Right lobe of liver (tissue), 4 donors: ENCODE results near the gene PRKCD.

Source experiments
- CTCF ChIP-seq, 4 donors: fragments of 200-600 bp in 3 of 4; fragments of 450-650 bp in 1 of 4; IDR thresholded peaks; one replicate each; pipeline versions ENCODE4 v1.5.1 to v1.8.0; 2016 to 2022; ENCODE audit warnings: antibody characterized with exemption in 4 of 4, mild to moderate bottlenecking in 2 of 4
- POLR2A ChIP-seq: fragments of 450-650 bp; IDR thresholded peaks from one replicate; pipeline ENCODE4 v1.6.1; 2017; ENCODE audit warnings: antibody characterized with exemption, mild to moderate bottlenecking
- donor health status: DM: no; HTN: no; CAD: no.
- donor health status: DM: no; HTN: no; CAD: no.
- donor health status: DM: no; HTN: yes; CAD: no.

DNA sequence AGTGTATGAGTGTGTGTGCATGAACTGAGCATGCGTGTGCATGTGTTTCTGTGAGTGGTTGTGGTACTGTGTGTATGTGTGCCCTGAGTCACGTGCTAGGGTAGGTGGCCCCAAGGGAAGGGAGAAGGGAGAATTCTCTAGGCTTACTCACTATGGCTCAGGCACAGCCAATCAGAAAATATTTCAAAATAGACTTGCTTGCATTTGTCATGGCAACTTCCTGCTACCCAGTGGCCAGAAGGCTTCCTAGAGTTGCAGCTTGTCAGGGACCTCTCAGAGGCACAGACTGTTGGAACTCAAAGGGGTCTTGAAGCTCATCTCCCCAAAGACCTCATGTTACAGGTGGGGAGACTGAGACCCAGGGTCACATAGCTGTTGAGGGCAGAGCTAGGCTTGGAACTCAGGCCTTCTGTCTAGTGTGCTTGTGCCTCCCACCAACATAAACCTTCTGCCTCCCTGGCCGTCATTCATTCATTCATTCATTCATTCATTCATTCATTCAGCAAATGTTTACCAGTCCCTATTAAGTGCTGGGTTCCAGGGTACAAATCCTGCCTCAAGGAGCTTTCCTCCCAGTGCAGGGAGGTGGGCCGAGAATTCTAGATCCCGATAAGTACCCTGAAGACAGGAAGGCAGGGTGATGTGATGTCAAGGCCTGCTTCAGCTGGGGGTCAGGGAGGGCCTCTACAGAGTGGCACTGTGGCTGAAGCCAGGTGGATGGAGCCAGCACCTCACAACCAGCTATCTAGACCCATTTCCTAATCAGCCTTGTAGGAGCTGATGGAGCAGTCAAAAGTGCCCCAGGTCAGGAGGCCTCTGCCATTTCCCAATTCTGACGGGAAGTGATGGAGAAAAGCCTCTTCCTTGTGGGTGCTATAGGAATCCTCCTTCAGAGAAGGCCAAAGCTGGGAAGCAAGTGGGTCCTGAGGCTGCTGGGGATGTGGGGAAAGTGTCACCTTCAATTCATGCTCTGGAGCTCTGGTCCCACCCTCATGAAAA, 19.9 kb upstream of the PRKCD start:
- TF ChIP-seq POLR2A (no peak), CTCF (IDR thresholded peaks at IDR 0.05) (no peak)
